GM19023 (cell line): ENCODE measurements around the gene PHACTR3.
"Not testable (repeated sequence)": the region's sequence is repeated elsewhere in the genome, so short reads cannot be mapped to it uniquely, and the experiment has no call there.

ENCODE experiments used
- ATAC-seq: cut with Tn5 transposase; IDR thresholded peaks from one replicate; pipeline ENCODE4 v1.9.1; 2021; ENCODE audit warnings: mild to moderate bottlenecking, moderate library complexity; ENCODE audit not compliant: unreplicated experiment

The PHACTR3 gene

DNA sequence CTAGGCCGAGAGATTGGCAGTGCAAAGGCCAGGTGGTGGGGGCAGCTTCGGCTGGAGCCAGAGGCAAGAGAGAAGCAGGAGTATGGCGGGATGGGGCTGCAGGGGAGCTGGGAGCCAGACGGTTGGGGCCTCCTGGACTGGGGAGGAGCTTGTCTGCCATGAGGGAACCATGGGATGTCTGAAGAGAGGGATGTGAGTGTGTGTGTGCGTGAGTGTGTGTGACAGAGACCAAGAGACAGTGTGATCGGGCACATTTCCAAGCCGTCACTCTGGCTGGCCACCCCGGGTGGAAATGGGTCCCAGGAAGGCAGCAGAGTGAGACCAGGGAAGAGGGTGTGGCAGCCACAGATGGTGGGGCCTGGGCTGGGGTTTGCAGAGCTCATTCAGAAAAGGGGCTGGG lies 13.8 kb downstream of the PHACTR3 start:
- ATAC-seq: no peak

DNA sequence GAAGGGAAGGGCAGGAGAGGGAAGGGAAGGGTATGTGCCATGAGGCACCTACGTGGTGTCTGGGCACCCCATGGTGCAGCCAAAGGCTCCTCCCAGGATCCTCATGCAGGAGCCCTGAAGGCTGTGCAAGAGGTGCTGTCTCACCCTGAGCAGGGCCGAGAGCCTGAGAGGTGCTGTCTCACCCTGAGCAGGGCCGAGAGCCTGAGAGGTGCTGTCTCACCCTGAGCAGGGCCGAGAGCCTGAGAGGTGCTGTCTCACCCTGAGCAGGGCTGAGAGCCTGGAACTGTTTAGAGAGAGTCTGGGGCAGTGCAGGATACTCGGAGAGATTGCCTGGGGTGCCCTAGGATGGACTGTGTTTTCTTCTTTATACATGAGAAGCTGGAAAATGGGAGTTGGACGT lies 14.2 kb downstream of the PHACTR3 start:
- not testable (repeated sequence) for ATAC-seq

DNA sequence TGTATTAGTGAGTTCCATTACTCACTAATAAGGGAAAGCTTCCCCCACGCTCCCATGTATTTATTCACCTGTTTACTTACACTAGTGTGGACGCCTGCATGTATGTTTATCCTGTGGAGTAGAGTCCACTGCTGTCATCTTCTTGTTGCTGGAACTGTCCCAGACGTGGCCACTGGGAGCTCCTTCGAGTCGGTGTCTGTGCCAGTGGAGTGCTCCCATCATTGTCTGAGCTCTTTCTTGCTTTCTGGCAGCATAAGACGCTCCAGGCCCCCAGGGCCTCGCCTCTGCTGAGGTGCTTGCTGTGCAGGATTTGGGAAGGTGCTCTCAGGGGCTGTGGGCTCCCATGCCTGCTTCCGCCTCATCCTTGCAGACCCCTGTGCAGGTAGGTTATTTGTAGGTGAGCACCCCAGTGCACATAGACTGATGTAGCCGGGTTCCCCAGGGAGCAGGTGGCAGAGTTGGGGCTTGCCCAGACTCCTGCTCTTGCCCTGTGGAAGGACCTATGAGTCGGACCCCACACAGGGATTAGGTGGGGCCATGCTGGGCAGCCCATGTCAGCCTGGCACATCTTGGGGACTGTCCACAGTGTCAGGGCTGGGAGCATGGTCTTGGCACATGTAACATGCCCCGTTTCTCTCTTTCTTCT lies 16.6 kb downstream of the PHACTR3 start:
- no peak for ATAC-seq

DNA sequence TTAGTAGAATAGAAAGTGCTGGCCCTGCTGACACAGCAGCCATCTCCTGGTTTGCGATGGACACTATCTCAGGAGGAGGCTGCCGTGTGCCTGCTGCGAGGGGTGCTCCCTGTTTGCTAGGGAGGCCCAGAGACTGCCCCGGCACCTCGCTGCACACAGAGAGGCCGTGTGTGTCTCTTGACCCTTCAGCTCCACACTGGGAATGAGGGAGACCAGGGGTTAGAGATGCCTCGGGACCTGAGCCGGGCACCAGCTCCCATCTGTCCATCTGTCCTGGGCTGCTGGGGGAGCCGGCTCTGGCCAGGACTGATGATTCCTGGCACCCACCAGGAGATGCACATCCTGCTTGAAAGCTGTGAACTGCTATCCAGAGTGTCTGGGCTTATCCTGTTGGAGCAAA lies 18.2 kb downstream of the PHACTR3 start:
- no peak for ATAC-seq

DNA sequence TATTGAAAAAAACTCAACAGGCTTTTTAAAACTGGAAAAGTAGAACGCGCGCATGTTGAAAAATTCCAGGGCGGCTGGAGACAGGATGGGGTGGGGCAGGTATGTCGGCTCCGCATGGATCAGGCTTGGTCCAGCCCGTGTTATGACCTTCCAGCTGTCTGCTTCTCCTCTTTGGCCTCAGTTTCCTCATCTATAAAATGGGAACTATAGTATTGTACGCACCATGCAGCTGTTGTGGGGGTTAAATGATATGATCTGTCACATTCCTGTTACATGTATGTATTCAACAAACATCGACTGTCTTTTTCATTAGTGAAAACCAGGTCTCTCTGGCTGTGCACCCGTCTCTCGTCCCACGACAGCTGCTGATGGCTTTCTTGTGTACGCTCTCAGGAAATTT lies 18.8 kb downstream of the PHACTR3 start:
- ATAC-seq: no peak

- no peak for ATAC-seq
Observed at GRCh38 chr20:59623583-59623982, 19.2 kb downstream of the PHACTR3 start.

- no peak for ATAC-seq
Observed at GRCh38 chr20:59624401-59624800, 20.1 kb downstream of the PHACTR3 start.

- no peak for ATAC-seq
Observed at GRCh38 chr20:59625214-59625922, 21.0 kb downstream of the PHACTR3 start.

DNA sequence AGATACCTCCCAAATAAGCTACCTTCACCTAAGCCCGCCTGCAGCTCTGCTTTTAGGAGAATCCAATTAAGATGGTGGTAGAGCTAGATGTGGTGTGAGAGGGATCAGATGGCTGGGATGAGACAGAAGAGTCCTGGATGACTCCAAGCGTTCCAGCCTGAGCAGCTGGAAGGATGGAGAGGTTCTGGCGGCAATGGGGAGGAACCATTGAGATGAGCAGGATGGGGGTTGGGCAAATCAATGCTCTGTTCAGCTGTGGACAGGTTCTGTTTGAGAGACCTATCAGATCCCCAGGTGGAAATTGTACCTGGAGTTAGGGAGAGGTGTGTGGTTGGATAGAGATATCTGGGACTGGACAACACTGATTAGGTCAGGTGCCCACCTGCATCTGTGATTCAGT lies 23.0 kb downstream of the PHACTR3 start:
- no peak for ATAC-seq

- no peak for ATAC-seq
Observed at GRCh38 chr20:59628171-59628570, 23.8 kb downstream of the PHACTR3 start.

- no peak for ATAC-seq
Observed at GRCh38 chr20:59629141-59630045, 25.1 kb downstream of the PHACTR3 start.

DNA sequence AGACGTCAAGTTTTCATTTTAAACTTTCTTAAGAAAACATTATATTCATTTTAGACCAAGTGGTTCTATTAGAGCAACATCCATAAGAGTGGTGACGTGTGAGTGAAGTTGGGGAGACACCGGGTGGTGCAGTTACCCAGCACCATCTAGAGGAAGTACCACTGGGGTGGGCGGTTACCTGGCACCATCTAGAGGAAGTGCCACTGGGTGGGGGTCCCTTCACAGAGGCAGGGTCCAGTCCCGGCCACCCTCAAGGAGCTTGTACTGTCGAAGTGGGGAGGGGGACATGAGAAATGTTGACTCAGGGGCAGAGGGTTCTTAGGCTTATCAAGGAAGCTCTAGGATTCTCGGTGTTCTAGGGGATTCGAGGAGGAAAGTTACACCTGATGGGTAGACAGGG lies 26.2 kb downstream of the PHACTR3 start:
- no peak for ATAC-seq

- ATAC-seq: no peak
Observed at GRCh38 chr20:59631751-59632540, 27.6 kb downstream of the PHACTR3 start.

DNA sequence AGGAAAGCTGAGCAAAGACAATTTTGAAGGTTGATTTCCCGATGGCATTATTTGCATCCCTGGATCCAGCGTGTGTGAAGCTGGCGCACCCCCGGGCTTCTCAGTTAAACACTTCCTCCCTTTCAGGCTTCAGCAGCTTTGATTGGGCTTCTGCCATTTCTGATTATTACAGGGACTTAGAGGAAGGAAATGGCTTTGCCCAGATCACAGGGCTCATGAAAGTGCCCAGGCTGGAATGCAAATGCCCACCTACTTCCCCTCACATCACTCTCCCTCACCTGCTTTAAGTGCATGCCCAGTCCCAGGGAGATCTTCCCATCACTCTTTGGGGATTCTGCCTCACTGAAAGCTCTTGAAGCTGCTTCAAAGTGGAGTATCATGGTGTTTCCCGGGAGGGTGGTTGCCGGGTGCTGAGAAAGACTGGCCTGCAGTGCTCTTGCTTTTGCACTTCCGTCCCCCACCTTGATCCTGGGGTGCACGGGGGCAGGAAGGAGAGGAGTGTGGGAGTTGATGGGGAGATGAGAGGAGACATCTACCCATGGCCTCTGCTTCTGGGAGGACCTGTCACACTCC lies 28.3 kb downstream of the PHACTR3 start:
- no peak for ATAC-seq

DNA sequence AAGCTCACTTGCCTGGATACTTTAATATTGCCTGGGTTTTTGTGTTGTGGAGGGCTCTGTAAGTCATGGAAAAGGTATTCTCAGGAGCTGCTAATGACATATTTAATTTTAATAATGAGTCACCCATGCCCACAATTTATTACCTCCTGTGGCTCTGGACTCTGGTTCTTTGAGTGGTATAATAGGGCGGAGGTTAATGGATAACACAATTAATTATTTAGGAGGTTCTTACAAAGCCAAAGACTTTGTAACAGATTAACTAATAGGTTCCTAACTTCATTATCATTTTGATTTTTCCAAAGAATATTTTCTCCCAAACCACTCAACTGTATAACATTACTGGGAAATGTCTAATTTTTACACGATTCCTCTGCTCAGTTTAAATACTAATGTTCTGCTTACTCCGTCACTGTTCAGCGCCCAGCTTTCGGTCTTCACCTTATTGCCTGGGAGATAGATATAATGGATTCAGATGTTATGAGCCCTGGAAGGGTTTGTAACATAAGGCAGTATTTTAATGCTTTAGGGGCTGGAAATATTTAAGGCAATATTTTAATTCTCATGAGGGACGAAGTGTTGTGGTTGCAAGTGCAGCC lies 29.4 kb downstream of the PHACTR3 start:
- ATAC-seq: no peak

DNA sequence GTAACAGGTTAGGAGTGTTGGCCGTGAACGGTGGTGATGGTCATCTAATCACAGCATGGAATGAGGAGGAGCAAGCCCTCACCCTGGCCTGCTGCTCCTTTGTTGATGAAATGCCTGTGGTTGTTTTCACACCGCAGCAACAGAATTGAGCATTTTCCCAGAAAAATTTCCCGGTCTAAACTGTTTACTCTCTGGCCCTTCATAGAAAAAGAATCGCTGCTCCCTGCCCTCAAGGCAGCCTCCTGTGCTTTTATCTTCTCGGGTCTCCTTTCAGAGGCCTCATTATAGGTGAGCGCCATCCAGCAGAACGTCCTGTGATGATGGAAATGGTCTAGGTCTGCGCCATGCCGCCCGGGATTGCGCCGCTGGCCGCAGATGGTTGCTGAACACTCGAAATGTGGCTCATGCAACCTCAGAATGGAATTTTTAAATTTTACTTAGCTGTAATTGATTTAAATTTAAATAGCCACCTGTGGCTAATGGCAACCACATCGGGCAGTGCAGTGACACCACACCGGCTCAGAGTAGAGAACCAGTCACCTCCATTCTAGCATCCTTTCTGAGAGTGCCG lies 30.2 kb downstream of the PHACTR3 start:
- ATAC-seq: no peak

DNA sequence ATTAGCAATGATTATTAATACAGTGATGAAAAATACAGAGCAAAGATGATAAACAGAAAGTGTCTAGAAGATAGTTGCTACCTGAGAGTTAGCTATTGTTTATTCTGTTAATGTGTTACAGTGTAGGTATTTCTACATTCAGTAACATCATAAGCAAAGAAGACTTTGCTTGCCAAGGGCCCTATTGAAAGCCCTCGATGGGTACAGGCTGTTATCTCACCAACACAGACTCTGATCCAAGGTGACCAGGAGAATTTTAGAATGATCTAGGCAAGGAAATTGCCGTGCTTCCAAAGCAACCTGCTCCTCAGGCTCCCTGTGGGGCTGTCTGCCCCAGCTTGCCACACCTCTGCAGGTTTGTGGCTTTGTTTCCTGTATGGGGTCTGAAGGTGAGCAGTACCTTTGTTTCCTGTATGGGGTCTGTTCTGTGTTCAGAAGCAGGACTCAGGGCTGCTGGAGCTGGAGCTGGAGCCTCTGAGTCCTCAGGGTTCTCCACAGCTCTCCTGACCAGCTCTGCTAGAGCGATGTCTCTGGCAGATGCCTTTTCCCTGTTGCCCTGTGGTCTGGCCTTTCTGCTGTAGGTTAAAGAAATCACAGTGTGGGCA lies 32.5 kb downstream of the PHACTR3 start:
- no peak for ATAC-seq

GRCh38 chr20:59640267-59640666 lies 35.9 kb downstream of the PHACTR3 start:
- ATAC-seq: no peak

DNA sequence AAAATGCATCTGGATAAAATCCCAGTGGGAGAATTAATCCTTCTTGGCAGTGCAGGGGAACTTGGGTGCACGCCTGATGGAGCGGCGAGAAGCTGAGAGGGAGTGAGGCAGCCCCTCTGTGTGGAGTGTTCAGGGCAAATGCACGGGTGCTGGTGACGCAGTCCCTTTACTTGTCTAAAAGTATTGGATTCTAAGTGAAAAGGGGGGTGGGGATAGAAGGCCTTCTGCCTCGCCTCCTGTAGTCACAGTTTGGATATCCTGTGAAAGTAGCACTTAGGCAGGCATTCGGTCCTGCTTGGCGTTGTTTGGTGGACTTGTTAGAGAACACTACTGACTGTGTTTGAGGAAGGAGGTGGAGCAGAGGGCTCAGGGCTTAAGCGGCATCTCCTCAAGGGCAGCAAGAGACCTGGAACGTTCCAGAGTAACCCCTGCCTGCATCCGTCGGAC lies 39.3 kb downstream of the PHACTR3 start:
- ATAC-seq: no peak
